Caco-2 (cell line): ENCODE data around the gene KRTAP5-2. TPM values are rescaled to one million over a fixed set of nuclear protein-coding genes. Genes with fewer than 3 reads are reported as not detected.

ENCODE experiments used
- BruUV-seq: library from RNA; stranded (reverse); fragments of 400-500 nt; replicated peaks from 2 replicates; lab custom pipeline; 2021; lab: Mats Ljungman, UMichigan
- CTCF ChIA-PET: fragments of 300-600 bp; sonication (Branson Sonifier 250); formaldehyde crosslinking; loops from one replicate; lab custom pipeline; 2022; ENCODE audit warnings: antibody characterized with exemption; lab: Charles Lee
- POLR2A ChIA-PET: fragments of 300-600 bp; sonication (Branson Sonifier 250); formaldehyde crosslinking; loops from one replicate; lab custom pipeline; 2022; ENCODE audit warnings: antibody characterized with exemption; lab: Charles Lee
- DNase-seq, 2 experiments: peaks; one replicate each; pipeline versions ENCODE4 v3.0.0 to v3.0.0-alpha.2; 2020 to 2022
- H3K27me3 ChIP-seq: replicated peaks from 2 replicates; pipeline ENCODE4 v1.6.0; 2011; ENCODE audit warnings: low read length; ENCODE audit not compliant: control insufficient read depth, insufficient read depth
- H3K36me3 ChIP-seq: 2 replicates; pipeline ENCODE4 v1.5.1; 2011; ENCODE audit warnings: low read length; ENCODE audit not compliant: control insufficient read depth, insufficient read depth
- H3K4me1 ChIP-seq: fragments of 250-450 bp; sonication (Bioruptor Pico); 2 replicates; pipeline ENCODE4 v1.5.1; 2020; ENCODE audit warnings: mild to moderate bottlenecking
- H3K4me3 ChIP-seq: 2 replicates; pipeline ENCODE4 v1.5.1; 2011; ENCODE audit warnings: low read depth, mild to moderate bottlenecking, control low read depth, low read length
- H3K9me3 ChIP-seq: fragments of 250-450 bp; sonication (Bioruptor Pico); 2 replicates; pipeline ENCODE4 v1.5.1; 2020; ENCODE audit warnings: mild to moderate bottlenecking, moderate library complexity
- H3K27ac Mint-ChIP-seq: one replicate; pipeline ENCODE4 v1.8.0; 2022; ENCODE audit warnings: mixed read lengths; ENCODE audit not compliant: unreplicated experiment
- H3K27me3 Mint-ChIP-seq: one replicate; pipeline ENCODE4 v1.8.0; 2022; ENCODE audit warnings: mixed read lengths; ENCODE audit not compliant: insufficient read depth, unreplicated experiment
- H3K36me3 Mint-ChIP-seq: one replicate; pipeline ENCODE4 v1.8.0; 2022; ENCODE audit warnings: mild to moderate bottlenecking, mixed read lengths; ENCODE audit not compliant: insufficient read depth, unreplicated experiment
- H3K4me1 Mint-ChIP-seq: one replicate; pipeline ENCODE4 v1.8.0; 2022; ENCODE audit warnings: low read depth, mixed read lengths; ENCODE audit not compliant: unreplicated experiment
- H3K4me3 Mint-ChIP-seq: one replicate; pipeline ENCODE4 v1.8.0; 2022; ENCODE audit warnings: mild to moderate bottlenecking, moderate library complexity, mixed read lengths; ENCODE audit not compliant: unreplicated experiment
- H3K9me3 Mint-ChIP-seq: one replicate; pipeline ENCODE4 v1.8.0; 2022; ENCODE audit warnings: mixed read lengths; ENCODE audit not compliant: unreplicated experiment
- intact Hi-C: fragments of 100-400 bp; cut with micrococcal nuclease; formaldehyde crosslinking; loops from one replicate; pipeline ENCODE4 v1.10.0; 2022; ENCODE audit not compliant: unreplicated experiment
- total RNA-seq: library from RNA; stranded (reverse); gene quantifications from 2 replicates; pipeline ENCODE4 v1.2.3, GENCODE V29; 2022
- TF ChIP-seq, protein P1 (sequence below), 2 experiments: fragments of 200-600 bp in 1 of 2; IDR thresholded peaks; 1 replicate in 1 of 2; 2 replicates in 1 of 2; pipeline versions ENCODE4 v1.5.1 to v1.8.0; 2011 to 2022; ENCODE audit warnings: antibody characterized with exemption in 1 of 2, control low read depth in 1 of 2, inconsistent platforms in 1 of 2, low read depth in 1 of 2, low read length in 1 of 2, mild to moderate bottlenecking in 1 of 2, moderate library complexity in 1 of 2; ENCODE audit not compliant: insufficient read depth in 1 of 2, severe bottlenecking in 1 of 2, unreplicated experiment in 1 of 2

KRTAP5-2 gene
- total RNA-seq, 1 experiment from 2014 or later, result not detected

DNA sequence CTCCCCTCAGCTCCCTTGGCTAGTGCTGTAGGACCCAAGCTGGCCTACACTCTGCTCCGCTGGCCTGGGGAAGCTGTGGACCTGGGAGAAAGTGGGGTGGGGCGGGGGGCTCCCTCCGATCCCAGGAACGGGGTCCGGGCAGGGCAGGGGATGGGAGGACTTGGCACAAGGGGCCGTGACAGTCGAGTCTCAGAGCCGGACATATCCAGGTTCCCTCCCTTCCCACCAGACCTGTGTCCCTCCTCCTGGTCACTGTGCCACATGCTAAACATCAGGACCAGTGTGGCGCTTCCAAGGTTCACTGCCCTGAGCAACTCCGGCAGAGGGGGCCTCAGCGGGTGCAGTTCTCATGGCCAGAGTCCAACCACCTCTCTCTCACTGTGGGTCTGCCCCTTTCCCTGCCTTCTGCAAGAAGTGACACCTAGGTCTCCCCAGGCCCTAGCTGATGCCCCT is 28.1 kb downstream of the KRTAP5-2 start:
- Mint-ChIP-seq H3K36me3 (no peaks in the 10 kb centered on the region), H3K27ac (no peak overlapping the region), H3K4me3 (peak overlapping the region; percentile 52), H3K27me3 (no peaks in the 10 kb centered on the region), H3K4me1 (peaks cover 6% of the 10 kb centered on the region), H3K9me3 (no peaks in the 10 kb centered on the region)
- POLR2A ChIA-PET, result no interaction called here
- DNase-seq, result no peak
- no TSS peak for BruUV-seq
- Histone ChIP-seq H3K4me1 (peaks cover 14% of the 10 kb centered on the region; the same call in 1 of the 2 replicates), H3K27me3 (peaks cover 2% of the 10 kb centered on the region), H3K9me3 (no peaks in the 10 kb centered on the region), H3K36me3 (no peaks in the 10 kb centered on the region), H3K4me3 (no peak overlapping the region)
- CTCF ChIA-PET, result interaction anchor here (1.3 kb wide), 1 partner anchor 17 kb away, joined by 3 read pairs; no protein-coding TSS in a partner anchor
- intact Hi-C loops, result loop anchor here (5.0 kb wide), 1 partner anchor 458 kb away; no protein-coding TSS in a partner anchor
- TF ChIP-seq, protein P1, sequence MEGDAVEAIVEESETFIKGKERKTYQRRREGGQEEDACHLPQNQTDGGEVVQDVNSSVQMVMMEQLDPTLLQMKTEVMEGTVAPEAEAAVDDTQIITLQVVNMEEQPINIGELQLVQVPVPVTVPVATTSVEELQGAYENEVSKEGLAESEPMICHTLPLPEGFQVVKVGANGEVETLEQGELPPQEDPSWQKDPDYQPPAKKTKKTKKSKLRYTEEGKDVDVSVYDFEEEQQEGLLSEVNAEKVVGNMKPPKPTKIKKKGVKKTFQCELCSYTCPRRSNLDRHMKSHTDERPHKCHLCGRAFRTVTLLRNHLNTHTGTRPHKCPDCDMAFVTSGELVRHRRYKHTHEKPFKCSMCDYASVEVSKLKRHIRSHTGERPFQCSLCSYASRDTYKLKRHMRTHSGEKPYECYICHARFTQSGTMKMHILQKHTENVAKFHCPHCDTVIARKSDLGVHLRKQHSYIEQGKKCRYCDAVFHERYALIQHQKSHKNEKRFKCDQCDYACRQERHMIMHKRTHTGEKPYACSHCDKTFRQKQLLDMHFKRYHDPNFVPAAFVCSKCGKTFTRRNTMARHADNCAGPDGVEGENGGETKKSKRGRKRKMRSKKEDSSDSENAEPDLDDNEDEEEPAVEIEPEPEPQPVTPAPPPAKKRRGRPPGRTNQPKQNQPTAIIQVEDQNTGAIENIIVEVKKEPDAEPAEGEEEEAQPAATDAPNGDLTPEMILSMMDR (IDR thresholded peaks at IDR 0.05; ENCODE audit: insufficient read depth in 1 of 2, low read depth in 1 of 2, low read length in 1 of 2, severe bottlenecking in 1 of 2, unreplicated experiment in 1 of 2), result no peak

DNA sequence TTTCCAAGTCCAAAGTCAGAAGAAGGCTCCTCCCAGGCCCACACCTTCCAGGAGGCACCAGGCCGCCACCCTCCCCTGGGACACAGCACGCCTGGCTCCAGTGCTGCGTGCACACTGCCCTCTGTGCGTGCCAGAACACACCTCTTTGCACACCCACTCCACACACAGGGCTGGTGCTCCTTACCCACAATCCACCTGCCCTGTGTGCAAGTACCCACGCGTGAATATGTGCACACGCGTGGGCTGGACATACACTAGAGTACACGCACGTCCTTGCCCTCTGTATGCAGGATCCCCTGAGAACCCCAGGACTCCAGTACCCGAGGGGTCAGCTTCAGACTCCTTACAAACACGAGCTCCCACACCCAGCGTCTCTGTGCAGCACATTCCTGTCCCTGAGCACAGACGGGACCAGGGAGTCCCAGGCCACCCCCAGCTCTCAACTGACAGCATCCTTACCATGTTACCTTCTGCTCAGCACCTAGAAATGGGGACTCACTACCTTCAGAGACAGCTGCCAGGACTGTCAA is 28.8 kb downstream of the KRTAP5-2 start:
- POLR2A ChIA-PET, result no interaction called here
- Histone ChIP-seq H3K36me3 (no peaks in the 10 kb centered on the region), H3K9me3 (no peaks in the 10 kb centered on the region), H3K4me1 (peaks cover 14% of the 10 kb centered on the region; the same call in 1 of the 2 replicates), H3K27me3 (peaks cover 2% of the 10 kb centered on the region), H3K4me3 (no peak overlapping the region)
- Mint-ChIP-seq H3K27ac (no peak overlapping the region), H3K36me3 (no peaks in the 10 kb centered on the region), H3K9me3 (no peaks in the 10 kb centered on the region), H3K27me3 (no peaks in the 10 kb centered on the region), H3K4me3 (no peak overlapping the region), H3K4me1 (peaks cover 6% of the 10 kb centered on the region)
- intact Hi-C loops, result no loop called here
- CTCF ChIA-PET, result interaction anchor here (1.3 kb wide), 1 partner anchor 16 kb away, joined by 3 read pairs; no protein-coding TSS in a partner anchor
- TF ChIP-seq, protein P1 (IDR thresholded peaks at IDR 0.05; ENCODE audit: insufficient read depth in 1 of 2, low read depth in 1 of 2, low read length in 1 of 2, severe bottlenecking in 1 of 2, unreplicated experiment in 1 of 2), result no peak
- no TSS peak for BruUV-seq
- DNase-seq, result no peak

DNA sequence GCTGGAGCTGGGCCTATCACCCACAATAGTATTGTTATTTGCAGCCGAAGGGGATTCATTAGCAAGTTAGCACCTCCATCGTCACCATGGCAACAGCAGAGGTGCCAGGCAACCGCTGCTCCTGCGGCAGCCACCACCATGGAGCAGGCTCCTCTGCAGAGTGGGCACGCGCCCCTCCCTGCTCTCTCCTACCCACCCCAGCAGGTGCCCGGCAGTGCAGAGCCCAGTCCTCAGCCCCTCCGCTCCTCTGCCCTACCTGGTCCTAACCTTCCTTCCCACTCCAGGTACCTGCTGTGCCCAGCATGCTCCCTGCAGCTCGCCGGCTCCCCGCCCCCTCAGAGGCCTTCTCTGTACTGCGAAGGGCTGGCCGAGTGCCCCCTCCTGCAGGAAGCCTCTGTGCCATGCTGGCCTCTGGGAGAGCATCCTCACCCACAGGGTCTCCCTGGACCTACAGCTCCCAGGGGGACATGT is 29.6 kb downstream of the KRTAP5-2 start:
- TF ChIP-seq, protein P1 (IDR thresholded peaks at IDR 0.05; ENCODE audit: insufficient read depth in 1 of 2, low read depth in 1 of 2, low read length in 1 of 2, severe bottlenecking in 1 of 2, unreplicated experiment in 1 of 2), result no peak
- Mint-ChIP-seq H3K9me3 (no peaks in the 10 kb centered on the region), H3K27ac (no peak overlapping the region), H3K4me3 (no peak overlapping the region), H3K4me1 (peaks cover 6% of the 10 kb centered on the region), H3K27me3 (no peaks in the 10 kb centered on the region), H3K36me3 (no peaks in the 10 kb centered on the region)
- H3K9me3 ChIP-seq, result no peaks in the 10 kb centered on the region
- no TSS peak for BruUV-seq
- CTCF ChIA-PET, result no interaction called here
- intact Hi-C loops, result no loop called here
- H3K36me3 ChIP-seq, result no peaks in the 10 kb centered on the region
- POLR2A ChIA-PET, result no interaction called here
- DNase-seq, result no peak
- H3K4me3 ChIP-seq, result no peak overlapping the region
- peaks cover 7% of the 10 kb centered on the region; the same call in 1 of the 2 replicates for H3K4me1 ChIP-seq
- peaks cover 2% of the 10 kb centered on the region for H3K27me3 ChIP-seq
